WTC11 (cell line): Measurements from ENCODE around the gene PCDHGA1.

Source experiments
- CBFB ChIP-seq: sonication (generic); formaldehyde crosslinking; IDR thresholded peaks from 2 replicates; pipeline ENCODE4 v1.8.1; 2022; ENCODE audit warnings: mild to moderate bottlenecking, low read depth, missing genetic modification reagents
- EMX1 ChIP-seq: fragments of 250-450 bp; sonication (Bioruptor Pico); IDR thresholded peaks from 2 replicates; pipeline ENCODE4 v1.8.0; 2021; ENCODE audit warnings: mild to moderate bottlenecking
- FOXJ3 ChIP-seq: sonication (generic); formaldehyde crosslinking; IDR thresholded peaks from 2 replicates; pipeline ENCODE4 v1.9.0; 2021; ENCODE audit warnings: missing genetic modification reagents, mild to moderate bottlenecking, borderline replicate concordance
- SP1 ChIP-seq: sonication (generic); formaldehyde crosslinking; conservative IDR thresholded peaks from 2 replicates; pipeline ENCODE4 v1.8.1; 2022; ENCODE audit warnings: missing genetic modification reagents
- TCF7 ChIP-seq: sonication (generic); formaldehyde crosslinking; IDR thresholded peaks from 2 replicates; pipeline ENCODE4 v1.8.0; 2022; ENCODE audit warnings: mild to moderate bottlenecking, low read depth, missing genetic modification reagents, moderate library complexity
- ZNF138 ChIP-seq: sonication (generic); formaldehyde crosslinking; conservative IDR thresholded peaks from 2 replicates; pipeline ENCODE4 v1.8.1; 2022; ENCODE audit warnings: mild to moderate bottlenecking, moderate library complexity, missing genetic modification reagents
- TF ChIP-seq, protein P1 (sequence below): fragments of 200-600 bp; IDR thresholded peaks from 2 replicates; pipeline ENCODE4 v1.8.0; 2022; ENCODE audit warnings: antibody characterized with exemption
- TF ChIP-seq, protein P2 (sequence below): sonication (generic); formaldehyde crosslinking; IDR thresholded peaks from 2 replicates; pipeline ENCODE4 v1.8.0; 2023; ENCODE audit warnings: missing genetic modification reagents
- TF ChIP-seq, protein P3 (sequence below): sonication (generic); formaldehyde crosslinking; IDR thresholded peaks from 2 replicates; pipeline ENCODE4 v1.8.0; 2022; ENCODE audit warnings: mild to moderate bottlenecking, missing genetic modification reagents
- TF ChIP-seq, protein P4 (sequence below): fragments of 250-450 bp; sonication (Bioruptor Pico); IDR thresholded peaks from 2 replicates; pipeline ENCODE4 v1.9.0; 2021; ENCODE audit warnings: moderate library complexity, mild to moderate bottlenecking, inconsistent platforms, borderline replicate concordance
- TF ChIP-seq, protein P5 (sequence below): sonication (generic); formaldehyde crosslinking; IDR thresholded peaks from 2 replicates; pipeline ENCODE4 v1.8.1; 2022; ENCODE audit warnings: missing genetic modification reagents, borderline replicate concordance

DNA sequence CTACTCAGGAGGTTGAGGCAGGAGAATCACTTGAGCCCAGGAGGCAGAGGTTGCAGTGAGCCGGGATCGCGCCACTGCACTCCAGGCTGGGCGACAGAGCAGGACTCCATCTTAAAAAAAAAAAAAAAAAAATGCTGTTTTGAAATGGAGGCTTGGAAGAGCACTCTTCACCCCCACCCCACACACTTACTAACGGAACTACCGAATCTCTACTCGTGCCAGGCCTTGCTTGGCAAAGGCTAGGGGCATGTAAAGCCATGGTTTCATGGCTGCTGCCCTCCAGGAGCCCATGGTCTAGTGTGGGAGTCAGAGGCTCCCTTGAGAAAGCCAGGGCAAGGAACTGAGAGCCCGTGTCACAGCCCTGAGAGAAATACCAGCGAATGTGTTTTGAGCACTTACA is 179.8 kb downstream of the PCDHGA1 start:
- TF ChIP-seq, protein P1, sequence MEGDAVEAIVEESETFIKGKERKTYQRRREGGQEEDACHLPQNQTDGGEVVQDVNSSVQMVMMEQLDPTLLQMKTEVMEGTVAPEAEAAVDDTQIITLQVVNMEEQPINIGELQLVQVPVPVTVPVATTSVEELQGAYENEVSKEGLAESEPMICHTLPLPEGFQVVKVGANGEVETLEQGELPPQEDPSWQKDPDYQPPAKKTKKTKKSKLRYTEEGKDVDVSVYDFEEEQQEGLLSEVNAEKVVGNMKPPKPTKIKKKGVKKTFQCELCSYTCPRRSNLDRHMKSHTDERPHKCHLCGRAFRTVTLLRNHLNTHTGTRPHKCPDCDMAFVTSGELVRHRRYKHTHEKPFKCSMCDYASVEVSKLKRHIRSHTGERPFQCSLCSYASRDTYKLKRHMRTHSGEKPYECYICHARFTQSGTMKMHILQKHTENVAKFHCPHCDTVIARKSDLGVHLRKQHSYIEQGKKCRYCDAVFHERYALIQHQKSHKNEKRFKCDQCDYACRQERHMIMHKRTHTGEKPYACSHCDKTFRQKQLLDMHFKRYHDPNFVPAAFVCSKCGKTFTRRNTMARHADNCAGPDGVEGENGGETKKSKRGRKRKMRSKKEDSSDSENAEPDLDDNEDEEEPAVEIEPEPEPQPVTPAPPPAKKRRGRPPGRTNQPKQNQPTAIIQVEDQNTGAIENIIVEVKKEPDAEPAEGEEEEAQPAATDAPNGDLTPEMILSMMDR, result no peak
- TF ChIP-seq, protein P2, sequence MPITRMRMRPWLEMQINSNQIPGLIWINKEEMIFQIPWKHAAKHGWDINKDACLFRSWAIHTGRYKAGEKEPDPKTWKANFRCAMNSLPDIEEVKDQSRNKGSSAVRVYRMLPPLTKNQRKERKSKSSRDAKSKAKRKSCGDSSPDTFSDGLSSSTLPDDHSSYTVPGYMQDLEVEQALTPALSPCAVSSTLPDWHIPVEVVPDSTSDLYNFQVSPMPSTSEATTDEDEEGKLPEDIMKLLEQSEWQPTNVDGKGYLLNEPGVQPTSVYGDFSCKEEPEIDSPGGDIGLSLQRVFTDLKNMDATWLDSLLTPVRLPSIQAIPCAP (CRISPR knock-in tag), result no peak
- no peak for TF ChIP-seq TCF7 (CRISPR knock-in tag)
- TF ChIP-seq SP1 (CRISPR knock-in tag), result no peak
- TF ChIP-seq, protein P3, sequence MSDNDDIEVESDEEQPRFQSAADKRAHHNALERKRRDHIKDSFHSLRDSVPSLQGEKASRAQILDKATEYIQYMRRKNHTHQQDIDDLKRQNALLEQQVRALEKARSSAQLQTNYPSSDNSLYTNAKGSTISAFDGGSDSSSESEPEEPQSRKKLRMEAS (CRISPR knock-in tag), result no peak
- TF ChIP-seq, protein P4, sequence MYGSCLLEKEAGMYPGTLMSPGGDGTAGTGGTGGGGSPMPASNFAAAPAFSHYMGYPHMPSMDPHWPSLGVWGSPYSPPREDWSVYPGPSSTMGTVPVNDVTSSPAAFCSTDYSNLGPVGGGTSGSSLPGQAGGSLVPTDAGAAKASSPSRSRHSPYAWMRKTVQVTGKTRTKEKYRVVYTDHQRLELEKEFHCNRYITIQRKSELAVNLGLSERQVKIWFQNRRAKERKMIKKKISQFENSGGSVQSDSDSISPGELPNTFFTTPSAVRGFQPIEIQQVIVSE (CRISPR knock-in tag), result no peak
- TF ChIP-seq, protein P5, sequence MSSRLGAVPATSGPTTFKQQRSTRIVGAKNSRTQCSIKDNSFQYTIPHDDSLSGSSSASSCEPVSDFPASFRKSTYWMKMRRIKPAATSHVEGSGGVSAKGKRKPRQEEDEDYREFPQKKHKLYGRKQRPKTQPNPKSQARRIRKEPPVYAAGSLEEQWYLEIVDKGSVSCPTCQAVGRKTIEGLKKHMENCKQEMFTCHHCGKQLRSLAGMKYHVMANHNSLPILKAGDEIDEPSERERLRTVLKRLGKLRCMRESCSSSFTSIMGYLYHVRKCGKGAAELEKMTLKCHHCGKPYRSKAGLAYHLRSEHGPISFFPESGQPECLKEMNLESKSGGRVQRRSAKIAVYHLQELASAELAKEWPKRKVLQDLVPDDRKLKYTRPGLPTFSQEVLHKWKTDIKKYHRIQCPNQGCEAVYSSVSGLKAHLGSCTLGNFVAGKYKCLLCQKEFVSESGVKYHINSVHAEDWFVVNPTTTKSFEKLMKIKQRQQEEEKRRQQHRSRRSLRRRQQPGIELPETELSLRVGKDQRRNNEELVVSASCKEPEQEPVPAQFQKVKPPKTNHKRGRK, result no peak
- no peak for TF ChIP-seq CBFB (CRISPR knock-in tag)
- TF ChIP-seq EMX1 (CRISPR knock-in tag), result no peak
- TF ChIP-seq ZNF138 (CRISPR knock-in tag), result no peak
- TF ChIP-seq FOXJ3 (CRISPR knock-in tag), result no peak
